Uterus (tissue), 2 donors: ENCODE data around the gene AAK1.

Experiments used
- POLR2A ChIP-seq, 2 donors: fragments of 450-650 bp; IDR thresholded peaks; one replicate each; pipeline ENCODE4 v1.6.1; 2016; ENCODE audit warnings: antibody characterized with exemption in 2 of 2, mild to moderate bottlenecking in 1 of 2, moderate library complexity in 1 of 2
- TF ChIP-seq, protein P1 (sequence below), 4 experiments: fragments of 200-600 bp in 2 of 4; fragments of 450-650 bp in 2 of 4; sonication (generic) in 2 of 4; IDR thresholded peaks; one replicate each; pipeline ENCODE4 v1.5.1; 2016 to 2019; ENCODE audit warnings: antibody characterized with exemption in 4 of 4, mild to moderate bottlenecking in 2 of 4, moderate library complexity in 1 of 4

DNA sequence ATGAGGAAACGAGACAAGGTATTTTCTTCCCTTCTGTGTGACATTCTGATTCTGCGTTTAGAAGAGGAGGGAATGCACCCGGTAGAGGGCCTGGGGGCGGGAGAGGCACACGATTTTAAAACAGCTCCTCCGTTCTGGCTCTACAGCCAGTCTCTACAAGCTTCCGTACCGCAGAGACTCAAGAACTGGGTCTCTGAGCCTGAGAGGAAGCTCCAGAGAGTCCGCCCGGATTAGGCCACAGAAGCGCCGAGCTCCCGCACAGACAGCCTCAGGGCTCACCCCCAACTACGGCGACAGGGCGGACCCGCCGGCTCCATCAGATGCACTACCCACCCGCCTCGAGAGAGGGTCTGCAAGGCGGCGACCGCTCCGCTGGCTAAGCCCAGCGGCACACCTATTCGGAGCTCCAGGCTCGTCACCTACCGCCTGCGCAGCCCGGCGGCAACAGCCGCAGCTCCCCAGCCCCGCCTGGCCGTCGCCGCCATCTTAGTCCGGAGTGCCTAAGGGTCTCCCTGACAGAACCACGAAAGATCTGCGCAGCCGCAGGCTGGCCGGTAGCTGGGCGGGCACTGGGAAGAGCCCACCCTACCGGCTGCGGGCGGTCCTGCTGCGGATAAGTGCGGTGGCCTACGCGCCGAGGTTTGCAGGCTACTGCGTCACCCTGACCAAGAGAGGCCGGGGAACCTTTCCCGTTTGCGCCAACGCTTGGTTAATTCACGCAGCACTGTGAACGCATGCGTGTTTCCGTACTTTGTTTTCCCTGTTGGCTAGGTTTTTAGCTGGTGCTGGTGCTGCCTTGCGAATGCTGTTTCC lies 206.4 kb downstream of the AAK1 start, which contains the start of gene NFU1:
- TF ChIP-seq, protein P1, sequence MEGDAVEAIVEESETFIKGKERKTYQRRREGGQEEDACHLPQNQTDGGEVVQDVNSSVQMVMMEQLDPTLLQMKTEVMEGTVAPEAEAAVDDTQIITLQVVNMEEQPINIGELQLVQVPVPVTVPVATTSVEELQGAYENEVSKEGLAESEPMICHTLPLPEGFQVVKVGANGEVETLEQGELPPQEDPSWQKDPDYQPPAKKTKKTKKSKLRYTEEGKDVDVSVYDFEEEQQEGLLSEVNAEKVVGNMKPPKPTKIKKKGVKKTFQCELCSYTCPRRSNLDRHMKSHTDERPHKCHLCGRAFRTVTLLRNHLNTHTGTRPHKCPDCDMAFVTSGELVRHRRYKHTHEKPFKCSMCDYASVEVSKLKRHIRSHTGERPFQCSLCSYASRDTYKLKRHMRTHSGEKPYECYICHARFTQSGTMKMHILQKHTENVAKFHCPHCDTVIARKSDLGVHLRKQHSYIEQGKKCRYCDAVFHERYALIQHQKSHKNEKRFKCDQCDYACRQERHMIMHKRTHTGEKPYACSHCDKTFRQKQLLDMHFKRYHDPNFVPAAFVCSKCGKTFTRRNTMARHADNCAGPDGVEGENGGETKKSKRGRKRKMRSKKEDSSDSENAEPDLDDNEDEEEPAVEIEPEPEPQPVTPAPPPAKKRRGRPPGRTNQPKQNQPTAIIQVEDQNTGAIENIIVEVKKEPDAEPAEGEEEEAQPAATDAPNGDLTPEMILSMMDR (IDR thresholded peaks at IDR 0.05), result peak; percentile 65 to 94 (median 78)
- TF ChIP-seq POLR2A (IDR thresholded peaks at IDR 0.05), result peak; percentile 87 to 88
